ENCODE data around the gene KCNB1. TPM values are rescaled to one million over a fixed set of nuclear protein-coding genes. Genes with fewer than 3 reads are reported as not detected.

The KCNB1 gene
- total and polyA plus RNA-seq, 2 donors (not counting 1 experiment from before 2014, with no cell fraction given): under 0.01 to 0.07 TPM

DNA sequence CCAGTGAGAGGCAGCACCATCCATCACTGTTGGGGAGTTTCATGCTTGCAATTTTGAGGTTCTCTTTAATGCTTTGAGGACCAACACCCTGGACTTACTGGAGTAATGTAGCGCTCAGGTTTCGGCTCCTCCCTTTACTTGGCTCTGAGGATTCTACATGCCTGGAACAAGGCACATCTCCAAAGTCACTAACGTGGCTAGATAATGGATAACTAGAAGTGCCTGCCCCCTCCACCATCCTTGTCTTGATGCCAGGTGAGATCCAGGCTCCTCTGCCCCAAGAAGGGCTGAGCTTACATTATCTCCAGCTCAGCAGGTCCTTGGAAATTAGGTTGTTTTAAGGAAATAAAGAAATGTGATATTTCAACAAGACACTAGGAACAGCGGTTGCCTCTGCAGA lies 129.1 kb downstream of the KCNB1 start:
- H3K4me2 ChIP-seq (ENCODE audit: extremely low read depth, insufficient read depth, low read length): no peak overlapping the region
- no peak for DNase-seq (ENCODE audit: low read depth in 2 of 2)
- H2AFZ ChIP-seq (ENCODE audit: low read length): no peak overlapping the region
- H3K36me3 ChIP-seq (ENCODE audit: control insufficient read depth, insufficient read depth, low read length): no peaks in the 10 kb centered on the region
- H3K27me3 ChIP-seq (ENCODE audit: control insufficient read depth, insufficient read depth, low read length): peaks cover 11% of the 10 kb centered on the region
- H3K27ac ChIP-seq (ENCODE audit: insufficient read depth, low read length): no peak overlapping the region
- no peaks in the 10 kb centered on the region for H3K79me2 ChIP-seq (ENCODE audit: control insufficient read depth, insufficient read depth, low read length)
- no peaks in the 10 kb centered on the region for H3K4me1 ChIP-seq (ENCODE audit: control insufficient read depth, extremely low read depth, insufficient read depth, low read length)
- no peak overlapping the region for H3K9ac ChIP-seq (ENCODE audit: insufficient read depth, low read length)
- H3K4me3 ChIP-seq (replicated peaks in 1 of 4; ENCODE audit: control extremely low read depth in 1 of 4, insufficient read depth in 1 of 4, low read depth in 3 of 4, low read length in 4 of 4): no peak overlapping the region
- TF ChIP-seq, protein P1, sequence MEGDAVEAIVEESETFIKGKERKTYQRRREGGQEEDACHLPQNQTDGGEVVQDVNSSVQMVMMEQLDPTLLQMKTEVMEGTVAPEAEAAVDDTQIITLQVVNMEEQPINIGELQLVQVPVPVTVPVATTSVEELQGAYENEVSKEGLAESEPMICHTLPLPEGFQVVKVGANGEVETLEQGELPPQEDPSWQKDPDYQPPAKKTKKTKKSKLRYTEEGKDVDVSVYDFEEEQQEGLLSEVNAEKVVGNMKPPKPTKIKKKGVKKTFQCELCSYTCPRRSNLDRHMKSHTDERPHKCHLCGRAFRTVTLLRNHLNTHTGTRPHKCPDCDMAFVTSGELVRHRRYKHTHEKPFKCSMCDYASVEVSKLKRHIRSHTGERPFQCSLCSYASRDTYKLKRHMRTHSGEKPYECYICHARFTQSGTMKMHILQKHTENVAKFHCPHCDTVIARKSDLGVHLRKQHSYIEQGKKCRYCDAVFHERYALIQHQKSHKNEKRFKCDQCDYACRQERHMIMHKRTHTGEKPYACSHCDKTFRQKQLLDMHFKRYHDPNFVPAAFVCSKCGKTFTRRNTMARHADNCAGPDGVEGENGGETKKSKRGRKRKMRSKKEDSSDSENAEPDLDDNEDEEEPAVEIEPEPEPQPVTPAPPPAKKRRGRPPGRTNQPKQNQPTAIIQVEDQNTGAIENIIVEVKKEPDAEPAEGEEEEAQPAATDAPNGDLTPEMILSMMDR (conservative IDR thresholded peaks at IDR 0.05 in 1 of 2, IDR thresholded peaks at IDR 0.05 in 1 of 2; ENCODE audit: low read depth in 1 of 2, low read length in 2 of 2): no peak
- TF ChIP-seq EZH2 (IDR thresholded peaks at IDR 0.05; ENCODE audit: low read length, missing control alignments): no peak
- H3K9me3 ChIP-seq (ENCODE audit: control insufficient read depth, insufficient read depth, low read depth, low read length): no peaks in the 10 kb centered on the region
- H4K20me1 ChIP-seq (ENCODE audit: control insufficient read depth, extremely low read depth, insufficient read depth, low read length): no peaks in the 10 kb centered on the region

DNA sequence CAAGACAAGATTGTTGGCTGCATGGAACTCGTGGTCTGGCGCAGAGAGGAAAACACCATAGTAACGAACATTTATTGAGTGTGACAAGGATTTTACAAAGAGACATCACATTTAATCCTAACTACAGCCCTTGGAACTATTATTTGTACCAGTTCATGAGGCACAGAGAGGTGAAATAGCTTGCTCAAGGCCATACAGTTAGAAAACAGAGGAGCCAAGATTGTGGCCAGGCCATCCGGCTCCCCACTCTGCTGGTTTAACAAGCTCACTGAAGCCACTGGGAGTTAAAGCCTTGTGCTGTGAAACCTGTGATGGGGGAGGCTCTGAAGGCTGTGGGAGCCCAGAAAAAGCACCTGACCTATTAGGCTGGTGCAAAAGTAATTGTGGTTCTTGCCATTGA lies 129.7 kb downstream of the KCNB1 start:
- peaks cover 11% of the 10 kb centered on the region for H3K27me3 ChIP-seq (ENCODE audit: control insufficient read depth, insufficient read depth, low read length)
- H4K20me1 ChIP-seq (ENCODE audit: control insufficient read depth, extremely low read depth, insufficient read depth, low read length): no peaks in the 10 kb centered on the region
- H3K9ac ChIP-seq (ENCODE audit: insufficient read depth, low read length): no peak overlapping the region
- H2AFZ ChIP-seq (ENCODE audit: low read length): no peak overlapping the region
- H3K4me2 ChIP-seq (ENCODE audit: extremely low read depth, insufficient read depth, low read length): no peak overlapping the region
- TF ChIP-seq EZH2 (IDR thresholded peaks at IDR 0.05; ENCODE audit: low read length, missing control alignments): no peak
- TF ChIP-seq, protein P1 (conservative IDR thresholded peaks at IDR 0.05 in 1 of 2, IDR thresholded peaks at IDR 0.05 in 1 of 2; ENCODE audit: low read depth in 1 of 2, low read length in 2 of 2): no peak
- H3K27ac ChIP-seq (ENCODE audit: insufficient read depth, low read length): no peak overlapping the region
- no peaks in the 10 kb centered on the region for H3K79me2 ChIP-seq (ENCODE audit: control insufficient read depth, insufficient read depth, low read length)
- H3K4me3 ChIP-seq (replicated peaks in 1 of 4; ENCODE audit: control extremely low read depth in 1 of 4, insufficient read depth in 1 of 4, low read depth in 3 of 4, low read length in 4 of 4): no peak overlapping the region
- no peaks in the 10 kb centered on the region for H3K9me3 ChIP-seq (ENCODE audit: control insufficient read depth, insufficient read depth, low read depth, low read length)
- H3K4me1 ChIP-seq (ENCODE audit: control insufficient read depth, extremely low read depth, insufficient read depth, low read length): no peaks in the 10 kb centered on the region
- DNase-seq (ENCODE audit: low read depth in 2 of 2): no peak
- H3K36me3 ChIP-seq (ENCODE audit: control insufficient read depth, insufficient read depth, low read length): no peaks in the 10 kb centered on the region

DNA sequence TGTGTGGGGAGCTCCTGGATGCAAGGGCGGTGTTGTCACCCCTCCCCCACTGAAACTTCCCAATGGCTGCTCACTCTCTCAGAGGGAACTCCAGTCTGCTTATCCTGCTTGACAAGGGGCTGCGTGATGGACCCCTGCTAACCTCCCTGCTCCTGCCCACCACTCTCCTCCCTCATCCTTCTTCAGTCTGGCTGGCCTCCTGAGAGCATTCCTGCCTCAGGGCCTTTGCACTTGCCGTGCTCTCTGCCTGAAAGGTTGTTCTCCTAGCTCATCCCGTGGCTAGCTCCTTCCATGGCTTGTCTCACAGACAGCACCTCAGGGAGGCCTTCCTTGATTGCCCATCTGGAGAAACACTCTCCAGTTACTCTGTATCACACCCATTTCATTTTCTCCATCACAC lies 130.7 kb downstream of the KCNB1 start:
- Histone ChIP-seq H4K20me1 (ENCODE audit: control insufficient read depth, extremely low read depth, insufficient read depth, low read length) (no peaks in the 10 kb centered on the region), H3K27ac (ENCODE audit: insufficient read depth, low read length) (no peak overlapping the region), H3K4me2 (ENCODE audit: extremely low read depth, insufficient read depth, low read length) (no peak overlapping the region), H3K9ac (ENCODE audit: insufficient read depth, low read length) (no peak overlapping the region), H3K79me2 (ENCODE audit: control insufficient read depth, insufficient read depth, low read length) (no peaks in the 10 kb centered on the region), H3K36me3 (ENCODE audit: control insufficient read depth, insufficient read depth, low read length) (no peaks in the 10 kb centered on the region), H3K4me1 (ENCODE audit: control insufficient read depth, extremely low read depth, insufficient read depth, low read length) (no peaks in the 10 kb centered on the region), H2AFZ (ENCODE audit: low read length) (no peak overlapping the region), H3K9me3 (ENCODE audit: control insufficient read depth, insufficient read depth, low read depth, low read length) (no peaks in the 10 kb centered on the region), H3K4me3 (replicated peaks in 1 of 4; ENCODE audit: control extremely low read depth in 1 of 4, insufficient read depth in 1 of 4, low read depth in 3 of 4, low read length in 4 of 4) (no peak overlapping the region), H3K27me3 (ENCODE audit: control insufficient read depth, insufficient read depth, low read length) (peaks cover 11% of the 10 kb centered on the region)
- TF ChIP-seq EZH2 (IDR thresholded peaks at IDR 0.05; ENCODE audit: low read length, missing control alignments): no peak
- TF ChIP-seq, protein P1 (conservative IDR thresholded peaks at IDR 0.05 in 1 of 2, IDR thresholded peaks at IDR 0.05 in 1 of 2; ENCODE audit: low read depth in 1 of 2, low read length in 2 of 2): no peak
- no peak for DNase-seq (ENCODE audit: low read depth in 2 of 2)

Data from fibroblast of lung (primary cell).